Esophagus mucosa (tissue), 1 donor: ENCODE measurements around the gene STXBP1. TPM values are rescaled to one million over a fixed set of nuclear protein-coding genes. Genes with fewer than 3 reads are reported as not detected.

Experiments
- ATAC-seq: fragments of 200-7000 bp; cut with Tn5 transposase; one replicate; pipeline ENCODE4 v1.9.1; 2020
- total RNA-seq: library from RNA; stranded (reverse); gene quantifications from one replicate; pipeline ENCODE4 v1.2.4, GENCODE V29; 2023
- donor health status: DM: yes; HTN: yes; CAD: no.

The STXBP1 gene
- total RNA-seq, 1 donor from 2014 or later, result 10.1 TPM

GRCh38 chr9:127658428-127658827 lies 46.4 kb downstream of the STXBP1 start:
- no peak for ATAC-seq

- ATAC-seq, result no peak
Observed at GRCh38 chr9:127660886-127661741, 49.0 kb downstream of the STXBP1 start.

- ATAC-seq, result no peak
Observed at GRCh38 chr9:127662617-127663016, 50.5 kb downstream of the STXBP1 start.

GRCh38 chr9:127664324-127664677 lies 52.2 kb downstream of the STXBP1 start:
- ATAC-seq, result no peak

- ATAC-seq, result no peak
Observed at GRCh38 chr9:127664678-127665507, 52.8 kb downstream of the STXBP1 start.

GRCh38 chr9:127667127-127667844 lies 55.2 kb downstream of the STXBP1 start:
- no peak for ATAC-seq

- no peak for ATAC-seq
Observed at GRCh38 chr9:127667906-127668305, 55.8 kb downstream of the STXBP1 start.

GRCh38 chr9:127673234-127673633 lies 61.2 kb downstream of the STXBP1 start:
- no peak for ATAC-seq

GRCh38 chr9:127676638-127677037 lies 64.6 kb downstream of the STXBP1 start:
- ATAC-seq, result peak; percentile 41

- ATAC-seq, result no peak
Observed at GRCh38 chr9:127679506-127679905, 67.4 kb downstream of the STXBP1 start.

- no peak for ATAC-seq
Observed at GRCh38 chr9:127680226-127680625, 68.1 kb downstream of the STXBP1 start.

GRCh38 chr9:127680846-127681245 lies 68.8 kb downstream of the STXBP1 start:
- ATAC-seq, result no peak

- ATAC-seq, result no peak
Observed at GRCh38 chr9:127682351-127683136, 70.5 kb downstream of the STXBP1 start.

GRCh38 chr9:127683723-127684122 lies 71.6 kb downstream of the STXBP1 start:
- ATAC-seq, result no peak

GRCh38 chr9:127684576-127684975 lies 72.5 kb downstream of the STXBP1 start:
- ATAC-seq, result no peak

GRCh38 chr9:127686461-127687393 lies 74.7 kb downstream of the STXBP1 start:
- ATAC-seq, result no peak

- no peak for ATAC-seq
Observed at GRCh38 chr9:127689329-127690000, 77.4 kb downstream of the STXBP1 start.

GRCh38 chr9:127690735-127691134 lies 78.7 kb downstream of the STXBP1 start:
- ATAC-seq, result no peak

GRCh38 chr9:127692071-127692470 lies 80.0 kb downstream of the STXBP1 start:
- ATAC-seq, result no peak

GRCh38 chr9:127693143-127693542 lies 81.1 kb downstream of the STXBP1 start:
- ATAC-seq, result no peak
